Pancreas (tissue), 10 donors: ENCODE results near the gene CDT1. TPM values are rescaled to one million over a fixed set of nuclear protein-coding genes. Genes with fewer than 3 reads are reported as not detected.

Experiments used
- ATAC-seq, 4 donors: fragments of 200-7000 bp; cut with Tn5 transposase; one replicate each; pipeline versions ENCODE4 v1.8.0 to v1.9.1; 2020; ENCODE audit warnings: mild to moderate bottlenecking in 4 of 4, moderate library complexity in 4 of 4
- DNase-seq, 6 donors: peaks; one replicate each; pipeline ENCODE4 v3.0.0-alpha.2; 2020
- FAIRE-seq: peaks from 2 replicates; lab custom pipeline; 2012; peaks lifted over from hg19 to GRCh38; lab: Jason Lieb, UNC
- H3K27ac ChIP-seq, 4 donors: fragments of 200-600 bp; sonication (generic); 1 replicate in 3 of 4; 2 replicates in 1 of 4; pipeline versions ENCODE4 v1.5.0 to v1.8.0; 2020
- H3K27me3 ChIP-seq, 4 donors: fragments of 200-600 bp; one replicate each; pipeline ENCODE4 v1.8.0; 2021
- H3K36me3 ChIP-seq, 3 donors: fragments of 200-600 bp; sonication (generic) in 1 of 3; one replicate each; pipeline versions ENCODE4 v1.5.0 to v1.8.0; 2020 to 2021
- H3K4me1 ChIP-seq, 3 donors: fragments of 200-600 bp; one replicate each; pipeline ENCODE4 v1.8.0; 2021
- H3K4me3 ChIP-seq, 4 donors: fragments of 200-600 bp; sonication (generic) in 2 of 4; one replicate each; pipeline versions ENCODE4 v1.5.0 to v1.8.0; 2020 to 2021
- H3K9me3 ChIP-seq, 4 donors: fragments of 200-600 bp; one replicate each; pipeline ENCODE4 v1.8.0; 2021
- WGBS, 2 donors: extraction: QIAGEN DNeasy Blood & Tissue Kit; methylation state at CpG; one replicate each; pipeline ENCODE4 v1.1.7; 2013; 5-methylcytosine and 5-hydroxymethylcytosine counted together
- intact Hi-C, 3 donors: fragments of 100-400 bp; cut with DNase I; formaldehyde crosslinking; loops; one replicate each; pipeline versions ENCODE4 v1.11.1 to v1.14.2; 2022
- polyA plus RNA-seq, 2 donors: library from polyadenylated mRNA; stranded (reverse); fragments of 200-250 nt; gene quantifications; one replicate each; pipeline ENCODE4 v1.2.3, GENCODE V29; 2013
- total RNA-seq, 6 donors: library from RNA; stranded (reverse); fragmentation: NEBNext Ultra II Directional in 4 of 6; extraction: Animal tissue kit (Norgen Biotek cat#: 25700) in 4 of 6; gene quantifications; one replicate each; pipeline versions ENCODE4 v1.2.1 to v1.2.4, GENCODE V29; 2021 to 2023
- TF ChIP-seq, protein P1 (sequence below), 4 donors: fragments of 200-600 bp; sonication (generic) in 3 of 4; IDR thresholded peaks; one replicate each; pipeline versions ENCODE4 v1.5.0 to v1.8.0; 2021; ENCODE audit warnings: antibody characterized with exemption in 4 of 4
- donor health status: healthy with polysubstance abuse.
- donor health status: DM: no; HTN: no; CAD: no; lungs with moderate emphysema.
- donor health status: DM: no; HTN: no; CAD: no.
- donor health status: control.
- donor health status: control.
- donor health status: Bipolar disorder and iron deficiency.
- donor health status: DM: yes; HTN: yes; CAD: no.
- donor health status: DM: no; HTN: no; CAD: no.
- donor health status: DM: no; HTN: no; CAD: no.
- donor health status: DM: yes; HTN: yes; CAD: no.

The CDT1 gene
- total and polyA plus RNA-seq, 8 donors, result 0.12 to 1.8 (median 0.78) TPM

DNA sequence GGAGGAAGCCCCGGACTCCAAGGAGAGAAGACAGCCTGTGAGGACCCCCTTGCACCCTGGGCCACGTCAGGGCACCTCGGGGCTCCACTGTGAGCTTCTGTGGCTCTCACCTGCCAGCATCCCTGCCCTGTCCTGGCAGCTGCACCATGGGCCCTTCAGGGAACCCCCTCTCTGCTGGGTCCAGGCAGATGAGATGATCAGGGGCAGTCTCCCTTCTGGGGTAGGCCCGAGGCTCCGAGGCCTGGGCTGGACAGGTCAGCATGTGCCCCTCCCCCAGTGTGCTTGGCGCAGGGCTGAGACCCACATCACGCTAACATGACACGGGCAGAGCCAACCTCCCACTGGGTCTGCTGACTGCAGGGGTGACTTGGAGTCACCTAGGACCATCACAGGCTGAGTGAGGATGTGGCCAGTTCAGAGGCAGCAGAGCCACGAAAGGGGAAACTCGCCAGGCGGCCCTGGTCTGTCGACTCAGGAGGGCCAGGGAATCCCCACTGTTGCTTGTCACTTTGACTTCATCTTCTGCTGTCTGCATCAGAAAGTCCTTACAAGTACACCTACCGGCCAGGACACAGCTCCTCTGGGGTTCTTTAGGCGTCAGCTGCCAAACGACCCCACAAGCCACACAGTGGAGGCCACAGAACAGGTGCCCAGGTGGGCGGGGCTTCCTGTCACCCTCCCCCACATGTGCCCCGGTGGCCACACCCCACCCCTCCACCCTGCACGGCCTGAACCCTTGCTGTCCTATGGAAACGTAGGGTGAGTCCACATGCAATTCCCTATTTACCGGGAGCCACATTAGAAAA is 50.9 kb downstream of the CDT1 start:
- intact Hi-C loops, result no loop called here
- ATAC-seq (no peak), FAIRE-seq (no peak), DNase-seq (peak in 1 of 6 donors; percentile 65)
- TF ChIP-seq, protein P1, sequence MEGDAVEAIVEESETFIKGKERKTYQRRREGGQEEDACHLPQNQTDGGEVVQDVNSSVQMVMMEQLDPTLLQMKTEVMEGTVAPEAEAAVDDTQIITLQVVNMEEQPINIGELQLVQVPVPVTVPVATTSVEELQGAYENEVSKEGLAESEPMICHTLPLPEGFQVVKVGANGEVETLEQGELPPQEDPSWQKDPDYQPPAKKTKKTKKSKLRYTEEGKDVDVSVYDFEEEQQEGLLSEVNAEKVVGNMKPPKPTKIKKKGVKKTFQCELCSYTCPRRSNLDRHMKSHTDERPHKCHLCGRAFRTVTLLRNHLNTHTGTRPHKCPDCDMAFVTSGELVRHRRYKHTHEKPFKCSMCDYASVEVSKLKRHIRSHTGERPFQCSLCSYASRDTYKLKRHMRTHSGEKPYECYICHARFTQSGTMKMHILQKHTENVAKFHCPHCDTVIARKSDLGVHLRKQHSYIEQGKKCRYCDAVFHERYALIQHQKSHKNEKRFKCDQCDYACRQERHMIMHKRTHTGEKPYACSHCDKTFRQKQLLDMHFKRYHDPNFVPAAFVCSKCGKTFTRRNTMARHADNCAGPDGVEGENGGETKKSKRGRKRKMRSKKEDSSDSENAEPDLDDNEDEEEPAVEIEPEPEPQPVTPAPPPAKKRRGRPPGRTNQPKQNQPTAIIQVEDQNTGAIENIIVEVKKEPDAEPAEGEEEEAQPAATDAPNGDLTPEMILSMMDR (IDR thresholded peaks at IDR 0.05), result no peak
- Histone ChIP-seq H3K4me1 (peaks cover 0 to 10% (median 4%) of the 10 kb centered on the region in 3 donors), H3K4me3 (no peak overlapping the region), H3K36me3 (peaks cover 0 to 8% (median 0%) of the 10 kb centered on the region in 3 donors), H3K27me3 (no peaks in the 10 kb centered on the region), H3K9me3 (no peaks in the 10 kb centered on the region), H3K27ac (no peak overlapping the region)
- WGBS, 2 donors, result 68 to 71% methylated on average over 20 of the region's 20 CpGs

DNA sequence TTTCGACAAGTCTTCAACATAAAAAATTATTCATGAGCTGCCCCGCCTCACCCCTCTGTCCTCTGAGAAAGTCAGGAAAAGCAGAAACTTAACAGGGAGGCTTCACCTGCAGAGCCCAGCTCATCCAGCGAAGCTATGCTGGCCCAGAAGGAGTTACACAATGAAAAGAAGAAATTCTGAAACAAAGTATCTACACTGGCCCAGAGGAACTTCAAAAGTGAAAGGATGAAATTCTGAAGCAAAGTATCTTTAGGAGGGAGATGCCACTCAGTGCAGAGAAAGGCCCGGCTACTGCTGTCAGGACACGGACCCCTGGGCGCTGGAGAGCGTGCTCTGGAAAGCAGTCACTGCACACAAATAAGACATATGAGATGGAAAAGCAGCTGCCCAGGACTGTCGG is 51.6 kb downstream of the CDT1 start:
- Histone ChIP-seq H3K4me3 (no peak overlapping the region), H3K27me3 (no peaks in the 10 kb centered on the region), H3K36me3 (peaks cover 0 to 15% (median 0%) of the 10 kb centered on the region in 3 donors), H3K4me1 (peaks cover 0 to 10% (median 4%) of the 10 kb centered on the region in 3 donors), H3K9me3 (no peaks in the 10 kb centered on the region), H3K27ac (no peak overlapping the region)
- no peak for DNase-seq
- intact Hi-C loops, result no loop called here
- no peak for ATAC-seq
- 86% methylated on average over 8 of the region's 8 CpGs for WGBS, 2 donors
- TF ChIP-seq, protein P1 (IDR thresholded peaks at IDR 0.05), result no peak
- no peak for FAIRE-seq

DNA sequence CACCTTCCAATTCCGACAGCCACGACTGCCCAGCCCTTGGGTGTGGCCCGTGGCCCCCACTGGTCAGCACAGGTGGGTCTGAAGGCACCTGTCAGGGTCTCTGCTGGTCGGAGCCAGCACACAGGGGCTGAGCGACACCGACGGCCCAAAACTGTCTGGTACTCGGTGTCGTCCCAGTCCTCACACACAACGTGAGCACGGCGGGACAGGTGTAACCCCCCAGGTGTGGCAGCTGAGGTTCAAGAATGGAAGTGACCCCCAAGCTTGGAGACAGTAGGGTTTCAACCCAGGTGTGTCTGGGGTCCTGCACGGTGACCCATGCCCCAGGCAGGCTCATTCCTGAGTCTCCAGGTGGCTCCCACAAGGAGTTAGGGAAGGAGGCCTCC is 52.1 kb downstream of the CDT1 start:
- intact Hi-C loops, result no loop called here
- peaks cover 0 to 20% (median 3%) of the 10 kb centered on the region in 3 donors for H3K36me3 ChIP-seq
- H3K27ac ChIP-seq, result no peak overlapping the region
- DNase-seq (peak in 1 of 6 donors; percentile 71), ATAC-seq (no peak), FAIRE-seq (no peak)
- WGBS, 2 donors, result 76 to 80% methylated on average over 13 of the region's 13 CpGs
- H3K4me3 ChIP-seq, result peak overlapping the region in 2 of 4 donors; percentile 99
- peaks cover 0 to 10% (median 4%) of the 10 kb centered on the region in 3 donors for H3K4me1 ChIP-seq
- no peaks in the 10 kb centered on the region for H3K9me3 ChIP-seq
- H3K27me3 ChIP-seq, result no peaks in the 10 kb centered on the region
- TF ChIP-seq, protein P1 (IDR thresholded peaks at IDR 0.05), result no peak

DNA sequence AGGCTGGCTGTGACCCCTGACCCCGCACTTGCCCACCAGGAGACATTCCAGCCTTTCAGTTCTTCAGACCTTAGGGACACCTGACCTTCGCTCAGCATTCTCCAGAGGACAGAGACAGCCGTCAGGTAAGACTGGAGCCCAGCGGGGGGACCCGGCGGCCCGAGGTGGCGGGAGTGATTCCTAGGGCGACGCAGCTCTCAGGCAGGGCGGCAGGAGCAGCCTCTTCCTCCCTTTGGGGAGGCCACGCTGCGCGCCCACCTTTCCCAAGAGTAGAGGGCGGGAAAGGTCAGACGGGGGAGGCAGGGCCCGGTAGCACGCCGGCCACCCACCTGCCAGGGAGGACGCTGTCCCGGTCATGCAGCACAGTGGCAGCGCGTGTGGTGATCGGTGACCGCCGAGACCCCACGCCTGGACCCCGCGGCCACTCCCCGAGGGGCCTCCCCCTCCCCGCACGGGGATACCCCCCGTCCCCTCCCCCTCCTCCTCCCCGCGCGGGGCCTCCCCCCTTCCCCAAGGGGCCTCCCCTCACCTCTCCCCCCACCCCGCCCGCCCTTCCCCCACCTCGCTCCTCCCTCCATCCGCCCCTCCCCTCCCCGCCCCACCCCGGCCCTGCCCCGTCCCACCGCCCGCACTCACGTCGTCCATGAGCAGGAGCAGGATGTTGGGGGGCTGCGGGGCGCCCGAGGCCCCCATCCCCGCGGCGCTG is 52.7 kb downstream of the CDT1 start:
- no peaks in the 10 kb centered on the region for H3K27me3 ChIP-seq
- WGBS, 2 donors, result 13 to 14% methylated on average over 29 to 48 of the region's 53 CpGs
- peak in 5 of 6 donors; percentile 35 to 84 (median 50) for DNase-seq
- TF ChIP-seq, protein P1 (IDR thresholded peaks at IDR 0.05), result no peak
- intact Hi-C loops, result no loop called here
- H3K36me3 ChIP-seq, result peaks cover 0 to 24% (median 3%) of the 10 kb centered on the region in 3 donors
- no peaks in the 10 kb centered on the region for H3K9me3 ChIP-seq
- ATAC-seq, result no peak
- H3K27ac ChIP-seq, result peak overlapping the region in 1 of 4 donors; percentile 63
- FAIRE-seq, result no peak
- H3K4me1 ChIP-seq, result peaks cover 0 to 10% (median 4%) of the 10 kb centered on the region in 3 donors
- H3K4me3 ChIP-seq, result peak overlapping the region; percentile 26 to 99 (median 82)
